Common myeloid progenitor, CD34-positive (primary cell): Measurements from ENCODE around the gene COL28A1.
A peak's percentile ranks its signal among the peaks of the same experiment; 100 is the strongest.

Experiments
- CTCF ChIA-PET: fragments of 350-600 bp; sonication (Branson Sonifier 250); formaldehyde crosslinking; loops from one replicate; lab custom pipeline; 2021; ENCODE audit warnings: antibody characterized with exemption; lab: Charles Lee
- POLR2A ChIA-PET: fragments of 350-600 bp; sonication (Branson Sonifier 250); formaldehyde crosslinking; loops from one replicate; lab custom pipeline; 2021; ENCODE audit warnings: antibody characterized with exemption; lab: Charles Lee
- DNase-seq, 3 donors: peaks; one replicate each; pipeline versions ENCODE4 v3.0.0 to v3.0.0-alpha.2; 2013
- H3K27ac ChIP-seq, 2 experiments: 1 replicate in 1 of 2; 2 replicates in 1 of 2; pipeline ENCODE4 v1.7.0; 2013; ENCODE audit warnings: inconsistent platforms in 2 of 2, low read length in 2 of 2, mild to moderate bottlenecking in 2 of 2, low read depth in 1 of 2, moderate library complexity in 1 of 2; ENCODE audit not compliant: severe bottlenecking in 2 of 2, insufficient read depth in 1 of 2, poor library complexity in 1 of 2
- H3K27me3 ChIP-seq, 5 experiments: replicated peaks in 2 of 5; 1 replicate in 3 of 5; 2 replicates in 2 of 5; pipeline versions ENCODE4 v1.6.1 to v1.7.0; 2013; ENCODE audit warnings: low read length in 4 of 5, mild to moderate bottlenecking in 2 of 5, moderate library complexity in 2 of 5, inconsistent platforms in 1 of 5; ENCODE audit not compliant: insufficient read depth in 5 of 5, control insufficient read depth in 4 of 5
- H3K36me3 ChIP-seq, 4 experiments: 1 replicate in 2 of 4; 2 replicates in 2 of 4; pipeline versions ENCODE4 v1.6.1 to v1.7.0; 2013; ENCODE audit warnings: low read length in 3 of 4, control low read depth in 1 of 4, mild to moderate bottlenecking in 1 of 4; ENCODE audit not compliant: control insufficient read depth in 4 of 4, insufficient read depth in 4 of 4
- H3K4me1 ChIP-seq, 4 experiments: 1 replicate in 3 of 4; 2 replicates in 1 of 4; pipeline versions ENCODE4 v1.6.1 to v1.7.1; 2013; ENCODE audit warnings: low read length in 3 of 4, mild to moderate bottlenecking in 3 of 4, control low read depth in 1 of 4, inconsistent platforms in 1 of 4, moderate library complexity in 1 of 4; ENCODE audit not compliant: control insufficient read depth in 4 of 4, insufficient read depth in 4 of 4; ENCODE audit errors: control extremely low read depth in 1 of 4
- H3K4me3 ChIP-seq, 7 experiments: 1 replicate in 4 of 7; 2 replicates in 3 of 7; pipeline versions ENCODE4 v1.5.1 to v1.7.0; 2013; ENCODE audit warnings: mild to moderate bottlenecking in 7 of 7, low read length in 6 of 7, moderate library complexity in 6 of 7, inconsistent platforms in 2 of 7, low read depth in 2 of 7, control low read depth in 1 of 7; ENCODE audit not compliant: insufficient read depth in 4 of 7, control insufficient read depth in 1 of 7; ENCODE audit errors: extremely low read depth in 1 of 7
- H3K9me3 ChIP-seq, 5 experiments: 1 replicate in 4 of 5; 2 replicates in 1 of 5; pipeline versions ENCODE4 v1.6.1 to v1.7.1; 2013; ENCODE audit warnings: low read length in 4 of 5, mild to moderate bottlenecking in 2 of 5, inconsistent platforms in 1 of 5, low read depth in 1 of 5, moderate library complexity in 1 of 5; ENCODE audit not compliant: control insufficient read depth in 4 of 5, insufficient read depth in 2 of 5; ENCODE audit errors: control extremely low read depth in 1 of 5
- WGBS: methylation state at CpG from one replicate; pipeline ENCODE4 v1.1.5; 2013; ENCODE audit not compliant: insufficient coverage; 5-methylcytosine and 5-hydroxymethylcytosine counted together

COL28A1 gene

DNA sequence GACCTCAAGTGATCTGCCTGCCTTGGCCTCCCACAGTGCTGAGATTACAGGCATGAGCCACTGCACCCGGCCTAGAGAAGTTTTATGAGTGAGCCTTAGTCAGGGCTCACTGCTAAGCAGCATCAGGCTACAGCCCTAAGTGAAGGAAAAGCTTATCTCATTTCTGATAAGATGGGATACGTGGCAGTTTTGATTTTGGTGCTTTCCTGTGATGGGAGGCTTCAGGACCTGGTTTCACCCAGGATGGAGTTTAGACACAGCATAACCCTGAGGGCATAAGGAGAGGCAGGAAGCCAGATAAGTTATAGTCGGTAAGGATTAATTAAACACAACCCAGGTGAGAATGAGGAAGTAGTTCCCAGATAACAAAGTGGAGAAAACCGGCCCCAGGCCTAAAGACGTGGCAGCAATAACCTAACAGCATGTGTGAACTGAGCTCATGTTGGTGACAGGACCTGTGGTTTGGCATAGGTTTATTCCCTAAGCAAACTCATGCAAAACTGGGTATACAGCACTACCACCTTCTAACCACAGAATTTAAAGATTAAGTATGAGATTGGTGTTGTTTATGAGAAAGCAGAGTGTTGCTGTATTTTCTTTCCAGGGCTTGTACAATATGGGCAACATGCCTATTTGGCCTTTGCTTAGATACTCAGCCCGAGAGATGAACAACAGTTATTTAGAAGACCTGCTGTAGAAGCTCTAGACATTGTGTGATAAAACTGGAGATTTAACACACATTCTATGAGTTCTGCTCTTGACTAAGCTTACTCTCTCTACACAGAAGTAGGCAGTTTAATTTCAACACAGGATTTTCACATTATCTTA lies 119.4 kb downstream of the COL28A1 start:
- 44% methylated on average over 6 of the region's 6 CpGs for WGBS
- DNase-seq, result peak in 2 of 3 donors; percentile 47 to 73
- ChIA-PET POLR2A (interaction anchor here (0.6 kb wide), 1 partner anchor 17 kb away, joined by 5 read pairs; no protein-coding TSS in a partner anchor), CTCF (interaction anchor here (1.2 to 1.5 kb wide), 2 partner anchors 234 to 313 kb away, joined by 3 to 4 read pairs; partner anchors contain the start of gene C1GALT1)
- Histone ChIP-seq H3K9me3 (no peaks in the 10 kb centered on the region), H3K27ac (no peak overlapping the region), H3K4me3 (no peak overlapping the region), H3K36me3 (no peaks in the 10 kb centered on the region), H3K4me1 (peaks cover 0 to 12% (median 5%) of the 10 kb centered on the region in 4 experiments), H3K27me3 (no peaks in the 10 kb centered on the region)

DNA sequence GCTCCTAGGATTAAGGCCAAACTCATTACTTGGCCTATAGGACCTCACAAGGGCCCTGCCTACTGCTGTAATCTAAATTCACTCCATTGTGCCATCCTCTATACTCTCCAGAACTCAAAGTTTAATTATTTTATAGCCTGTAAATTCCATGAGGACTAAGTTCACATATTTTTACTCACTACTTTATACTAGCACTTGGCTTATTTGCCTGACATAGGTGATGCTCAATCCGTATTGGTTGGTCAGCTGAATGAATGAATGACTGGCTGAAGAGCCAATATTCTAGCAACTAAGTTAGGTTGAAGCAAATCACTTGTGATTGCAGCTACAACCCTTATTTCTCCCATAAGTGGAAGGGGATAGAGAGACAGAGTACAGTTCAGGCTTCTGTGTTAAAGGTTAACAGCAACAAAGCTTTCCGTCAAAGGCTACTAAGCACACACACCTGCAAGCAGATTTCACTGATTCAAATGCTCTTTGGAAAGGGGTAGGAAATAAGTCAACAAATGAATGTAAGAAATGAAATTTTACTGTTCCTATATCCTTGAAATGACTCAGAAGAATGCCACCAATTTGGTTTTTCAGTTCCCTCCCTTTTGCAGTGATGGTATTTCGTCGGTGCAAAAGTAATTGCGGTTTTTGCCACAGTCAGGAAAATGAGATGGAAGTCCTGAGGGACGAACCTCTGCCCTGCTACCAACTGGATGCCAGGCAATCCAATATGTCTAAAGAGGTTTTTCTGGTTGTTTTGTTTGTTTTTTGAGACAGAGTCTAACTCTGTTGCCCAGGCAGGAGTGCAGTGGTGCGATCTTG lies 120.7 kb downstream of the COL28A1 start:
- CTCF ChIA-PET, result interaction anchor here (1.5 kb wide), 1 partner anchor 233 kb away, joined by 3 read pairs; the partner anchor contains the start of gene C1GALT1
- Histone ChIP-seq H3K27ac (no peak overlapping the region), H3K4me1 (peaks cover 0 to 12% (median 5%) of the 10 kb centered on the region in 4 experiments), H3K36me3 (no peaks in the 10 kb centered on the region), H3K4me3 (no peak overlapping the region), H3K9me3 (no peaks in the 10 kb centered on the region), H3K27me3 (no peaks in the 10 kb centered on the region)
- POLR2A ChIA-PET, result interaction anchor here (0.5 kb wide), 1 partner anchor 718 kb away, joined by 7 read pairs; no protein-coding TSS in a partner anchor
- DNase-seq, result no peak
- WGBS, result 100% methylated on average over 6 of the region's 7 CpGs

DNA sequence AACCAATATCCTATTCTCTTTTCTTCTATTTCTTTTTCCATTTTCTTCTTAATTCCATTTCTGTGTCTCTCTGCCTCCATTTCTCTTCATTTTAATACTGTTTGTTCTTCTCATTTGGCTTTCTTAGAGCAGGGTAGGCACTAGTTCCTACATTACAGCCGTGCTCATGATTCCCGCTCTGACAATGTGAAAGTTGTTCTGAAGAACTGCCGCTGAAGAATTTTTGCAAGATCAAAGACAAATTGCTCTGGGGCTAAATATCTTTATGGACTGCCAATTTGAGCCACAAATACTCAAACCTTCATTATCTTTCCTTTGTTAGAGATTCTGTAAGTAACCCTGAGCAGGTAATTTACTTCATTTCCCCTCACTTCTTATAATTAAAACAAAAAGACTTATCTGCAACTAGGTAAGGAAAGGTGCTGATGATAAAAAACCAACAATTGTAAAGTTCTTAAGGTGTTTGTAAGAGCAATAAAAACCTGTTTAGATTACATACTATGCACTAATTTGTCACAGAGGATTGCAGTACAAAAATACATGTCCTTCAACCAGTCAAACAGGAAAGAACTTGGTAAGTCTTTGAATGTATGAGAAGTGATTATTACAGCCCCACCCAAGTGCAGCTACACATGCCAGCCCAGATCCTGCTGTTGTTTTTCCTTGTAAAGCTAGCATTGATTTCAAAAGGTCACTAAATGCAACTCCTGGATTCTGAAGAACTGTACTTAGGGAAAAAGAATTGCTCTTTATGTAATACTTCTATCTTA lies 127.5 kb downstream of the COL28A1 start:
- H3K4me3 ChIP-seq, result no peak overlapping the region
- no peaks in the 10 kb centered on the region for H3K27me3 ChIP-seq
- no peak for DNase-seq
- peaks cover 0 to 5% (median 0%) of the 10 kb centered on the region in 5 experiments for H3K9me3 ChIP-seq
- H3K4me1 ChIP-seq, result no peaks in the 10 kb centered on the region
- H3K27ac ChIP-seq, result no peak overlapping the region
- 100% methylated on average over 3 of the region's 3 CpGs for WGBS
- CTCF ChIA-PET, result interaction anchor here (0.6 kb wide), 1 partner anchor 153 kb away, joined by 4 read pairs; no protein-coding TSS in a partner anchor
- POLR2A ChIA-PET, result no interaction called here
- no peaks in the 10 kb centered on the region for H3K36me3 ChIP-seq

DNA sequence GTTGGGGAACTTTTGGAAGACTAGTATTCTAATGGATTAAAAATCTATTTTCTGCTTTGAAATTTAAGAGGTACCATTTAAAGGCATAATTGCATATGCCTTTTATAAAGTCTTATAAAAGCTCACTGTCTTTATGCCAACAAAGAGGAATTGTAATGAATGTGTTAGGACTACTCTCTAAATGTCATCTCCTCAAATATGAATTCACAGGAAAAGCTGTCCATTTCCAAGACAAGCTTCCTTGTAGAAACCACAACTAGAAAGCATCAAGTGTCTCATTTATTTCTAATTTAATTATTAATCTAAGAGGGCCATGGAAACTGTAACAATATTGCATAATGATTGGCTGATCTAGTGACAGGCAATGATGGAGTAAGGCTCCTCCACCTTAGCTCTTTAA lies 130.2 kb downstream of the COL28A1 start:
- no peak overlapping the region for H3K4me3 ChIP-seq
- H3K36me3 ChIP-seq, result no peaks in the 10 kb centered on the region
- DNase-seq, result no peak
- no peaks in the 10 kb centered on the region for H3K27me3 ChIP-seq
- CTCF ChIA-PET, result no interaction called here
- no peaks in the 10 kb centered on the region for H3K4me1 ChIP-seq
- POLR2A ChIA-PET, result no interaction called here
- peaks cover 0 to 5% (median 0%) of the 10 kb centered on the region in 5 experiments for H3K9me3 ChIP-seq
- no peak overlapping the region for H3K27ac ChIP-seq

DNA sequence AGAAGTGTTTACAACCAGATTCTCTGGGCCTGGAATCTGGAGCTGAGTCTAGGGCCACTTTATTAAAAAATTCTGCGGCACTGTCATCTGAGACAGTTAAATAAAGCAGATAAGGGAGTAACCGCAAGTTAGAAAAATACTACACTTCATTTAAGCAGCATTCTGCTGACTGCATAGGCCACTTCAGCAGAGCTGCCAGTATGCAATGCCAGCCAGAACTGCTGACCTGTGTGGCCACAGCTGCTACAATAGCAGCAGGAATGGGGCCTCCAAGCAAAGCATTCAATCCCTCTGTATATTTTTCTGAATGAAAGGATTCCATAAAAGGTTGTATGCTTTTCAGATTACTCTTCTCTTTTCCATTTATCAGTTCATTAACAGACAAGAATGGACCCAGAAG lies 136.0 kb downstream of the COL28A1 start:
- no peak overlapping the region for H3K27ac ChIP-seq
- H3K4me3 ChIP-seq, result no peak overlapping the region
- H3K27me3 ChIP-seq, result no peaks in the 10 kb centered on the region
- POLR2A ChIA-PET, result no interaction called here
- CTCF ChIA-PET, result no interaction called here
- DNase-seq, result no peak
- no peaks in the 10 kb centered on the region for H3K36me3 ChIP-seq
- H3K4me1 ChIP-seq, result no peaks in the 10 kb centered on the region
- WGBS, result 100% methylated on average over 2 of the region's 2 CpGs
- no peaks in the 10 kb centered on the region for H3K9me3 ChIP-seq

DNA sequence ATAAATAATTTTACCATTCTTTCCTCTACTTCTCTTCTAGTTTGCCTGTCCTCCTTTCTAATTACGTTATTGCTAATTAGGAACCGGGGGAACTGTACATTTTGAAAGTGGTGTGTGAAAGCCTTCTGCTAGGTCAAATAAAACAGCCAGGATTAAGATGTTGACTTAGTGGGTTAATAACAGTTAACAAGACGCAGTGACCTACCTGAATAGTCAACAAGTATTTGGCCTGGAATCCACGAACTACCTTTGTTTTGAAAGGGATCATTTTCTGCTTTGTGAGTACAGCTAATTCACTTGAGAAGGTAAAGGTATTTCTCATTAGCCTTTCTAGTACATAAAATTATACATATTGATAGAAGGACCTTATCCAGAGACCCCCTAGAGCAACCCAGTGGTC lies 139.9 kb downstream of the COL28A1 start:
- H3K9me3 ChIP-seq, result peaks cover 0 to 3% (median 0%) of the 10 kb centered on the region in 5 experiments
- no peak overlapping the region for H3K27ac ChIP-seq
- no peak overlapping the region for H3K4me3 ChIP-seq
- ChIA-PET CTCF (interaction anchor here (1.1 kb wide), 1 partner anchor 290 kb away, joined by 3 read pairs; no protein-coding TSS in a partner anchor), POLR2A (no interaction called here)
- H3K4me1 ChIP-seq, result no peaks in the 10 kb centered on the region
- H3K36me3 ChIP-seq, result no peaks in the 10 kb centered on the region
- H3K27me3 ChIP-seq, result no peaks in the 10 kb centered on the region
- WGBS, result 100% methylated on average over 2 of the region's 4 CpGs
- no peak for DNase-seq
